Measurements from ENCODE around the gene NRTN. TPM values are rescaled to one million over a fixed set of nuclear protein-coding genes. Genes with fewer than 3 reads are reported as not detected.

Gene NRTN
- total and polyA plus RNA-seq, 2 experiments from 2014 or later = 4.0 to 5.5 TPM

DNA sequence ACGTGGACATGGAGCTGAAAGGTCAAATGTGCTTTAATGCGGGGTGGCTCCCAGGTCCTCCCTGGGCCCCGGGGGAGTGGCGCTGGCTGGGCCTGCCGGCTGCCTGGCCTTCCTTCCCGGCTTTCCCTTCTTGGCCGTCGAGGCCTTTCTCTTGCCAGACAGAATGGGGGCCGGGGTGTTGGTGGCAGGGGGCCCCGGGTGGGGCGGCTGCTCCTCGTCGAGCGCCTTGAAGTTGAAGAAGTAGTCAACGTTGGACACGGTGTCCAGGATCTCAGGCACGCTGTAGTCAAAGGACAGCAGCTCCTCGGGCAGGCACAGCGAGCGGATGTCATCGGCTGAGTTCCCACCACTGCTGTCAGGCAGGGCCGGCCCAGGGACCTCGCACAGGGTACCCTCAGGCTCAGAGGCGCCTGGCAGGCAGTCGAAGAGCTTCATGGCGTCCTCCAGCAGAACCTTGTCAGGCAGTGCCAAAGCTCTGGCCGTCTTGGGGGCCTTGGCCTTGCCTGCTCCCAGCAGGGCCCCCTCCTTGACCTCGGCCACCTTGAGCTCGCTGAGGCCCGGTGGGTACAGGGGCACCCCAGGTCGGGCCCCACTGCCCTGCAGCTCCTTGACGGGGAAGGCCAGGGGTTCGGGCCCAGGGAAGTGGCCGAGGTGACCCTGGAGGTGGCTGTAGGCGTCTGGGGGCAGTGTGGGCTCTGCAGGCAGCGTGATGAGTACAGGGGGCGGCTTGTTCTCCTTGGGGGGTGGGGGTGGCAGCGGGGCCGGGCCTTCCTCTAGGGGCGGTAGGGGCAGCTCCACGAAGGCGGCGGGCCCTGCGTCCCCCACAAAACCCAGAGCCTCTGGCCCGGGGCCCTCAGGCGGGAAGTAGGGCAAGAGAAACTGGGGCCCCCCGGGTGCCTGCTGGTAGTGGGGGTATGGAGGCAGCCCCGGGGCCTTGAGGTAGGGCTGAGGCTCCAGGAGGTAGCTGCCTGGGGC lies 21.6 kb upstream of the NRTN start:
- Mint-ChIP-seq H3K4me3 (no peak overlapping the region), H3K4me1 (no peaks in the 10 kb centered on the region), H3K27me3 (ENCODE audit: insufficient read depth, low read depth, poor library complexity) (peaks cover 7% of the 10 kb centered on the region), H3K36me3 (ENCODE audit: low read depth) (peaks cover 21% of the 10 kb centered on the region), H3K9me3 (no peaks in the 10 kb centered on the region), H3K27ac (no peak overlapping the region)
- H4K20me1 ChIP-seq (replicated peaks; ENCODE audit: insufficient read depth) = 0 out of 2 replicates have a peak, but pooled peaks cover 3% of the 10 kb centered on the region
- H3K4me2 ChIP-seq = no peak overlapping the region
- no peaks in the 10 kb centered on the region for H3K9me2 ChIP-seq (ENCODE audit: insufficient read depth)
- no peaks in the 10 kb centered on the region for H3K4me1 ChIP-seq (ENCODE audit: insufficient read depth)
- DNase-seq (ENCODE audit: low spot score) (no peak), ATAC-seq (peak; percentile 22)
- H2AFZ ChIP-seq = no peak overlapping the region
- H3K79me2 ChIP-seq (replicated peaks; ENCODE audit: insufficient read depth) = no peaks in the 10 kb centered on the region
- H3K27ac ChIP-seq (ENCODE audit: low read depth) = no peak overlapping the region
- H3K4me3 ChIP-seq = no peak overlapping the region
- H3K27me3 ChIP-seq (ENCODE audit: insufficient read depth) = no peaks in the 10 kb centered on the region
- TF ChIP-seq ZNF114 (CRISPR knock-in tag; IDR thresholded peaks at IDR 0.05) = no peak
- TF ChIP-seq EZH2 (IDR thresholded peaks at IDR 0.05; ENCODE audit: low read depth, unreplicated experiment) = no peak
- no peak for TF ChIP-seq ZNF462 (CRISPR knock-in tag; IDR thresholded peaks at IDR 0.05)
- TF ChIP-seq, protein P1, sequence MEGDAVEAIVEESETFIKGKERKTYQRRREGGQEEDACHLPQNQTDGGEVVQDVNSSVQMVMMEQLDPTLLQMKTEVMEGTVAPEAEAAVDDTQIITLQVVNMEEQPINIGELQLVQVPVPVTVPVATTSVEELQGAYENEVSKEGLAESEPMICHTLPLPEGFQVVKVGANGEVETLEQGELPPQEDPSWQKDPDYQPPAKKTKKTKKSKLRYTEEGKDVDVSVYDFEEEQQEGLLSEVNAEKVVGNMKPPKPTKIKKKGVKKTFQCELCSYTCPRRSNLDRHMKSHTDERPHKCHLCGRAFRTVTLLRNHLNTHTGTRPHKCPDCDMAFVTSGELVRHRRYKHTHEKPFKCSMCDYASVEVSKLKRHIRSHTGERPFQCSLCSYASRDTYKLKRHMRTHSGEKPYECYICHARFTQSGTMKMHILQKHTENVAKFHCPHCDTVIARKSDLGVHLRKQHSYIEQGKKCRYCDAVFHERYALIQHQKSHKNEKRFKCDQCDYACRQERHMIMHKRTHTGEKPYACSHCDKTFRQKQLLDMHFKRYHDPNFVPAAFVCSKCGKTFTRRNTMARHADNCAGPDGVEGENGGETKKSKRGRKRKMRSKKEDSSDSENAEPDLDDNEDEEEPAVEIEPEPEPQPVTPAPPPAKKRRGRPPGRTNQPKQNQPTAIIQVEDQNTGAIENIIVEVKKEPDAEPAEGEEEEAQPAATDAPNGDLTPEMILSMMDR (conservative IDR thresholded peaks at IDR 0.05; ENCODE audit: low read depth in 2 of 2) = no peak
- no peak for TF ChIP-seq POLR2AphosphoS5 (IDR thresholded peaks at IDR 0.05; ENCODE audit: low read depth)
- TF ChIP-seq, protein P2, sequence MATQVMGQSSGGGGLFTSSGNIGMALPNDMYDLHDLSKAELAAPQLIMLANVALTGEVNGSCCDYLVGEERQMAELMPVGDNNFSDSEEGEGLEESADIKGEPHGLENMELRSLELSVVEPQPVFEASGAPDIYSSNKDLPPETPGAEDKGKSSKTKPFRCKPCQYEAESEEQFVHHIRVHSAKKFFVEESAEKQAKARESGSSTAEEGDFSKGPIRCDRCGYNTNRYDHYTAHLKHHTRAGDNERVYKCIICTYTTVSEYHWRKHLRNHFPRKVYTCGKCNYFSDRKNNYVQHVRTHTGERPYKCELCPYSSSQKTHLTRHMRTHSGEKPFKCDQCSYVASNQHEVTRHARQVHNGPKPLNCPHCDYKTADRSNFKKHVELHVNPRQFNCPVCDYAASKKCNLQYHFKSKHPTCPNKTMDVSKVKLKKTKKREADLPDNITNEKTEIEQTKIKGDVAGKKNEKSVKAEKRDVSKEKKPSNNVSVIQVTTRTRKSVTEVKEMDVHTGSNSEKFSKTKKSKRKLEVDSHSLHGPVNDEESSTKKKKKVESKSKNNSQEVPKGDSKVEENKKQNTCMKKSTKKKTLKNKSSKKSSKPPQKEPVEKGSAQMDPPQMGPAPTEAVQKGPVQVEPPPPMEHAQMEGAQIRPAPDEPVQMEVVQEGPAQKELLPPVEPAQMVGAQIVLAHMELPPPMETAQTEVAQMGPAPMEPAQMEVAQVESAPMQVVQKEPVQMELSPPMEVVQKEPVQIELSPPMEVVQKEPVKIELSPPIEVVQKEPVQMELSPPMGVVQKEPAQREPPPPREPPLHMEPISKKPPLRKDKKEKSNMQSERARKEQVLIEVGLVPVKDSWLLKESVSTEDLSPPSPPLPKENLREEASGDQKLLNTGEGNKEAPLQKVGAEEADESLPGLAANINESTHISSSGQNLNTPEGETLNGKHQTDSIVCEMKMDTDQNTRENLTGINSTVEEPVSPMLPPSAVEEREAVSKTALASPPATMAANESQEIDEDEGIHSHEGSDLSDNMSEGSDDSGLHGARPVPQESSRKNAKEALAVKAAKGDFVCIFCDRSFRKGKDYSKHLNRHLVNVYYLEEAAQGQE (IDR thresholded peaks at IDR 0.05; ENCODE audit: unreplicated experiment) = no peak
- no peak for TF ChIP-seq ZNF331 (CRISPR knock-in tag; IDR thresholded peaks at IDR 0.05; ENCODE audit: low read depth)
- TF ChIP-seq CREB1 (CRISPR knock-in tag; IDR thresholded peaks at IDR 0.05; ENCODE audit: low read depth) = no peak
- TF ChIP-seq EZH2phosphoT487 (IDR thresholded peaks at IDR 0.05; ENCODE audit: unreplicated experiment) = no peak
- TF ChIP-seq STAT1 (IDR thresholded peaks at IDR 0.05; ENCODE audit: unreplicated experiment) = no peak
- TF ChIP-seq, protein P3, sequence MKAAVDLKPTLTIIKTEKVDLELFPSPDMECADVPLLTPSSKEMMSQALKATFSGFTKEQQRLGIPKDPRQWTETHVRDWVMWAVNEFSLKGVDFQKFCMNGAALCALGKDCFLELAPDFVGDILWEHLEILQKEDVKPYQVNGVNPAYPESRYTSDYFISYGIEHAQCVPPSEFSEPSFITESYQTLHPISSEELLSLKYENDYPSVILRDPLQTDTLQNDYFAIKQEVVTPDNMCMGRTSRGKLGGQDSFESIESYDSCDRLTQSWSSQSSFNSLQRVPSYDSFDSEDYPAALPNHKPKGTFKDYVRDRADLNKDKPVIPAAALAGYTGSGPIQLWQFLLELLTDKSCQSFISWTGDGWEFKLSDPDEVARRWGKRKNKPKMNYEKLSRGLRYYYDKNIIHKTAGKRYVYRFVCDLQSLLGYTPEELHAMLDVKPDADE (IDR thresholded peaks at IDR 0.05) = no peak
- TF ChIP-seq JUNB (IDR thresholded peaks at IDR 0.05; ENCODE audit: unreplicated experiment) = no peak
- TF ChIP-seq NANOG (IDR thresholded peaks at IDR 0.05; ENCODE audit: borderline replicate concordance) = no peak
- H3K36me3 ChIP-seq (ENCODE audit: insufficient read depth) = no peaks in the 10 kb centered on the region
- no peaks in the 10 kb centered on the region for H3F3A ChIP-seq (replicated peaks; ENCODE audit: low read depth)
